Ovary (tissue), 3 donors: ENCODE results near the gene TBXAS1.

ENCODE experiments used
- POLR2A ChIP-seq: fragments of 450-650 bp; IDR thresholded peaks from one replicate; pipeline ENCODE4 v1.6.1; 2017; ENCODE audit warnings: antibody characterized with exemption, mild to moderate bottlenecking, moderate library complexity
- TF ChIP-seq, protein P1 (sequence below), 3 donors: fragments of 450-650 bp in 2 of 3; fragments of 200-600 bp in 1 of 3; IDR thresholded peaks; one replicate each; pipeline versions ENCODE4 v1.5.1 to v1.8.0; 2016 to 2022; ENCODE audit warnings: antibody characterized with exemption in 3 of 3, mild to moderate bottlenecking in 1 of 3
- donor health status: DM: no; HTN: no; CAD: no.

- TF ChIP-seq, protein P1, sequence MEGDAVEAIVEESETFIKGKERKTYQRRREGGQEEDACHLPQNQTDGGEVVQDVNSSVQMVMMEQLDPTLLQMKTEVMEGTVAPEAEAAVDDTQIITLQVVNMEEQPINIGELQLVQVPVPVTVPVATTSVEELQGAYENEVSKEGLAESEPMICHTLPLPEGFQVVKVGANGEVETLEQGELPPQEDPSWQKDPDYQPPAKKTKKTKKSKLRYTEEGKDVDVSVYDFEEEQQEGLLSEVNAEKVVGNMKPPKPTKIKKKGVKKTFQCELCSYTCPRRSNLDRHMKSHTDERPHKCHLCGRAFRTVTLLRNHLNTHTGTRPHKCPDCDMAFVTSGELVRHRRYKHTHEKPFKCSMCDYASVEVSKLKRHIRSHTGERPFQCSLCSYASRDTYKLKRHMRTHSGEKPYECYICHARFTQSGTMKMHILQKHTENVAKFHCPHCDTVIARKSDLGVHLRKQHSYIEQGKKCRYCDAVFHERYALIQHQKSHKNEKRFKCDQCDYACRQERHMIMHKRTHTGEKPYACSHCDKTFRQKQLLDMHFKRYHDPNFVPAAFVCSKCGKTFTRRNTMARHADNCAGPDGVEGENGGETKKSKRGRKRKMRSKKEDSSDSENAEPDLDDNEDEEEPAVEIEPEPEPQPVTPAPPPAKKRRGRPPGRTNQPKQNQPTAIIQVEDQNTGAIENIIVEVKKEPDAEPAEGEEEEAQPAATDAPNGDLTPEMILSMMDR (IDR thresholded peaks at IDR 0.05), result no peak
- no peak for TF ChIP-seq POLR2A
Measured at GRCh38 chr7:139949629-139950028, 120.6 kb downstream of the TBXAS1 start.
